GM18498 (cell line): ENCODE results near the gene SLC38A8.

ENCODE experiments used
- ATAC-seq: cut with Tn5 transposase; IDR thresholded peaks from one replicate; pipeline ENCODE4 v1.9.1; 2021; ENCODE audit warnings: mild to moderate bottlenecking, moderate library complexity; ENCODE audit not compliant: unreplicated experiment

SLC38A8 gene

GRCh38 chr16:83972256-83973008 lies 70.2 kb downstream of the SLC38A8 start:
- no peak for ATAC-seq

DNA sequence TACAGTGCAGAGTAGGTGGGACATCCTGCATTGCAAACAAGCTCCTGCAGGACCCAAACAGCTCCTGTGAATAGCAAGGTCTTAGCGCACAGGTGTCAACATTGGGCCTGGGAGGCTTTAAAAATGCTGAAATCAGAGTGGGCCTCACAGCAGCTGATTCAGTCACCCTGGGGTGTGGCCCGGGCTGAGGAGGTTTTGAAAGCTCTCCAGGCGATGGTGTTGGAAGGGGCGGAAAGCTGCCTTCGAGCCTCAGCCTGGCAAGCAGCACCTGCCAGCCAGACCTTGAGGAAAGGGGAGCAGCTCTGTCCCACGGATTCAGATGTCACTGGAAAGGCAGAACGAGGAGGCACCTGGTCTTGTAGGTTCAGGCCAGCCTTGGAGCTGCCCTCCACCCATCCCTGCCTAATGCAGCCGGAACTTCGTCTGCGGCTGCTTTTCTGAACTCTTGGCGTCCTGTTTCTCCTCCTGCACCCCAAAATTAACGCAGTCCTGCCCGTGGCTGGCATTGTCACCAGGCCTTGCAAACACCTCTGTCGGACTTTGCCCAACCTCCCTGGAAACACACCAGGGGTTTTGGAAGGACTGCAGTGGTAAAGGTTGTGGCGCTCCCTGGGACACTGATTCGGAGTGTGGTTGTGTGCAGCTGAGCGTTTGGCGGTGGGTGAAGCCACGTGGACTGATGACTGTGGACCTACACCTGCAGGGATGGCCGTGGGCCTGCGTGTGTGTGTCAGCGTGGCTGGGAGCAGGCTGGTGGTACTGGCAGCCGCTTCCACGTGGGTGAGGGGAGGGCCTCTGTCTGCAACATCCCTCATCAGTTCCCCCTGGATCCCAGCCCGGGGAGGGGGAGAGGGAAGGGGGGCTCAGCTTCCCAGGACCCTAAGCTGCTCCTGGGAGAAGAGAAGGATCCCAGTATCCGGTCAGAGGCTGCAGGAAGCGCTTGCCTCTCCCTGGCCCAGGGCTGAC lies 71.1 kb downstream of the SLC38A8 start:
- ATAC-seq = no peak

- no peak for ATAC-seq
Observed at GRCh38 chr16:83970430-83970815, 72.2 kb downstream of the SLC38A8 start.

DNA sequence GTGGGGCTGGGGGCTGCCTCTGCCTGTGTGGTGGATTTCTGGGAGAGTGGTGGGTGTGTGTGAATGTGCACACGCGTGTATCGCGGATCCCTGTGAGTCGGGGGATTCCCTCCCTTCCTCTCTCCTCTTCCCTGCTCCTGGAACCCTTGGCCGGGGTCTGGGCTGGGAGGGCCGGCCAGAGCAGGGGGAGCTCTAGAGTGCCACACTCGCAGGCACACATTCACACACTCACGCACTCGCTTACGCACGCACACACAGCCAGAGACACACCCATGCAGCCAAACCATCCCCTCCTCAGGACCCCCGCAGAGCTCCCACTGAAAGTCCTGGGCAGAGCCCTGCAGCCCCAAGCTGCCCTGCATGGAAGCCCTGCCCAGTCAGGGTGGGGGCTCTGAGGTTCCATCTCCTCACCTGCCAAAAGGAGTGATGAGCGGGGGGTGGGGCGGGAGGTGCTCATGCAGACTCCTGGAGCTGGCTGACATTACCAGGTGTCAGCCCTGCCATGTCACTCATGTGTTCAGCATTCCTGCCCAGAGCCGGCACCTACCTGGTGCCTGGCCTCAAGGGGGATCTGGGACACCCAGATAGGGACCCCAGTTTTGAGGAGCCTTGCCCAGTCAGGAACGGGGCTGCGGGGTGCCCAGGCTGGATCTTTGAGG lies 72.7 kb downstream of the SLC38A8 start:
- ATAC-seq = no peak

GRCh38 chr16:83968891-83969649 lies 73.5 kb downstream of the SLC38A8 start:
- ATAC-seq = no peak

DNA sequence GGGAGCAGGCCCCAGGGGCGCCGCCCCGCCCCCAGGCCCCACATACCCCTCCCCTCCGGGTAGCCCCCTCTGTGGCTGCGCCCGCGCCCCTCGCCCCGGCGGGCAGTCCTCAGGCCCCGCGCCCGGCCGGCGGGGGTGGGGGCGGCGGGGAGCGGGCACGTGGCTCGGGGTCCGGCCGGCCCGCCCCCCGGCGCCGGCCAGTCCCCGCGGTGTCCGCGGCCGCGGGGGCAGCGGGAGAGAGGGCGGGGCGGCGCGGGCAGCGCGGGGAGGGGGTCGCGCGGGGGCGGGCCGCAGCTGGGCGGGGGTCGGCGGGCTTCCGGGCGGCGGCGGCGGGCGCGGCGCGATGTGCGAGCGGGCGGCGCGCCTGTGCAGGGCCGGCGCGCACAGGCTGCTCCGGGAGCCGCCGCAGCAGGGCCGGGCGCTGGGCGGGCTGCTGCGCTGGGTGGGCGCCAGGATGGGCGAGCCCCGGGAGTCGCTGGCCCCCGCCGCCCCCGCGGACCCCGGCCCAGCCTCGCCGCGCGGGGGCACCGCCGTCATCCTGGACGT lies 74.2 kb downstream of the SLC38A8 start:
- ATAC-seq = no peak

DNA sequence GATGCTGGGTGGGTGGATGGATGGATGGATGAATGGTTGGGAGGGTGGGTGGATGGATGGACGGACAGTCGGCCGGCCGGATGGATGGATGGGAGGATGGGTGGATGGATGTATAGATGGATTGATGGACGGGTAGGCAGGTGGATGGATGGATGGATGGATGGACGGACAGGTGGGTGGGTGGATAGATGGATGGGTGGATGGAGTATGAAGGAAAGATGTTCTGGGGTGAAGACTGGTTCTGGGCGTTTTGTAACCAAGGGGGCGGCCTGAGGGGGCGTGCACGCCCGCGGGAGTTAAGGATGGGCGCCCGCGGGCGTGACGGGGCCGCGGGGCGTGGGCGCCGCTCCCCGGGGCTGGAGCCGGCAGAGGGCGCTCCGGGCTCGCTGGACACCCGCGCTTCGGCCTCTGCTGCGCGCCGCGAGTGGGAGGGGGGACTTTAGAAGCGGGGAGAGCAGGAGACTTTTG lies 74.7 kb downstream of the SLC38A8 start, which contains the start of gene NECAB2:
Gene NECAB2, plus strand, starts transcription at position 407 of the 468 bp plus-strand sequence. CDS start 405 bp downstream, outside the sequence.
- ATAC-seq = no peak

DNA sequence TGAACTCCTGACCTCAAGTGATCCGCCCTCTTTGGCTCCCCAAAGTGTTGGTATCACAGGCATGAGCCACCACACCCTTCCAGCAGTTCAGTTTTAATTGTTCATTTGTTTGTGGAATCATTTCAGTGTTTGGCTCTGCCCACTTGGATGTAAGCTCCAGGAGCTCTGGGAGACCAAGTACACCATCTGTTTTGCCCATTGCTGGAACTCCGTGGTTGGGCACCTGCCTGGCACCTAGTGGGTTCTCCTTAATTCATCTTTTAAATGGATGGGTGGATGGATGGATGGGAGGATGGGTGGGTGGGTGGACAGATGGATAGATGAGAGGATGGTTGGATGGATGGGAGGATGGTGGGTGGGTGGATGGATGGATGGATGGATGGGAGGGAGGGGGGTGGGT lies 75.5 kb downstream of the SLC38A8 start:
- no peak for ATAC-seq

DNA sequence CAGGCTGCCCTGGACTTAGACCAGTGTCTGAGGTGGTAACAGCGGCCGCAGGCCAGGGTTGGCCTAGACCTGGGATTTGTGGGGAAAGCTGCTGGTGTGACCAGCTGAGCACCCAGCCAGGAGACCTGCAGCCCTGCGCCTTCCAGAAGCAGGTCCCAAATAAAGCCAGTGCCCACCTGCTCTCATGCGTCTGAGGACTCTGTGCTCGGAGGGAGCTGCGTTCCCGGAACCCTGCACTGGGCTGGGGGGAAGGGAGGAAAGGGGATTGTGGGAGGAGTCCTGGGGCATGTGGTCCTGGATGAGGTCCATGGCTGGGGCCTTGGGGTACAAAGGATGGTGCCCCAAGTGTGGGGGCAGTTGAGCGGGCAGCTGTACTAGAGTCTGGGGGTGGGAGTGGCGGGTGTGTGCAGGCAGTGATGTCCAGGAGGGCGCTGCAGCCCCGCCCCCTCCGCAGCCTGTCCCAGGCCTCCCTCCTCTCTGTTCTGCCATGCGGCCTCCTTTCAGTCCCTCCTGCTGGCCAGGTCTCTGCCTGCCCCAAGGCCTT lies 76.4 kb downstream of the SLC38A8 start:
- no peak for ATAC-seq

GRCh38 chr16:83965444-83966152 lies 77.0 kb downstream of the SLC38A8 start:
- no peak for ATAC-seq

DNA sequence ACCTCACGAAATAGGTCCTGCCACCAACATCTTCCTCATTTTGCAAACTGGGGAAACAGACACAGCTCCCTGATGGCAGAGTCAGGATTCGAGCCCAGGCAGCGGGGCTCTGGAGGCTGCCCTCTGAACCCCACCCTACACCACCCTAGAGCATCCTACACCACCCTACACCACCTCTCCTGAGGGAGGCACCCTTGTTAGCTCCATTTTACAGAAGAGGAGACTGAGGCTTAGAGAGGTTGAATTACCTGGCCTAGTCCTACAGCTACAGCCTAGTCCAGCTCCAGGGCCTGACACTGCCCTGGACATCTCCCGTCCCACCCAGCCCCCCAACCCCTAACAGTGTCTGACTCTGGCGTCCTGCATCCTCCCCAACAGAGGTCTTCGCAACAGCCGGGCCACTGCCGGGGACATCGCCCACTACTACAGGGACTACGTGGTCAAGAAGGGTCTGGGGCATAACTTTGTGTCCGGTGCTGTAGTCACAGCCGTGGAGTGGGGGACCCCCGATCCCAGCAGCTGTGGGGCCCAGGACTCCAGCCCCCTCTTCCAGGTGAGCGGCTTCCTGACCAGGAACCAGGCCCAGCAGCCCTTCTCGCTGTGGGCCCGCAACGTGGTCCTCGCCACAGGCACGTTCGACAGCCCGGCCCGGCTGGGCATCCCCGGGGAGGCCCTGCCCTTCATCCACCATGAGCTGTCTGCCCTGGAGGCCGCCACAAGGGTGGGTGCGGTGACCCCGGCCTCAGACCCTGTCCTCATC lies 77.7 kb downstream of the SLC38A8 start:
- ATAC-seq = no peak

GRCh38 chr16:83963277-83964119 lies 79.1 kb downstream of the SLC38A8 start:
- no peak for ATAC-seq

- ATAC-seq = no peak
Observed at GRCh38 chr16:83961591-83961990, 81.0 kb downstream of the SLC38A8 start.

- ATAC-seq = no peak
Observed at GRCh38 chr16:83960521-83961249, 81.9 kb downstream of the SLC38A8 start.
